K562 (cell line): ENCODE results near the gene CCDC92. TPM values are rescaled to one million over a fixed set of nuclear protein-coding genes. Genes with fewer than 3 reads are reported as not detected.
A peak's percentile ranks its signal among the peaks of the same experiment; 100 is the strongest.

Source experiments
- ATAC-seq: fragments of 200-7000 bp; cut with Tn5 transposase; 3 replicates; pipeline ENCODE4 v1.9.1; 2020; ENCODE audit warnings: moderate library complexity
- BruUV-seq: library from RNA; stranded (reverse); fragments of 400-500 nt; replicated peaks from 2 replicates; lab custom pipeline; 2021; lab: Mats Ljungman, UMichigan
- CTCF ChIA-PET: fragments of 300-600 bp; formaldehyde crosslinking; extraction: SDS; loops from one replicate; lab custom pipeline; 2021; ENCODE audit warnings: low intra/inter-chr PET ratio; lab: Yijun Ruan, JAX
- POLR2A ChIA-PET: fragments of 300-600, 350-650 bp; sonication (Branson Sonifier 250); formaldehyde crosslinking; extraction: SDS; loops from one replicate; lab custom pipeline; 2021; ENCODE audit warnings: antibody characterized with exemption, inconsistent platforms; lab: Yijun Ruan, JAX
- DNase-seq, 4 experiments: peaks; one replicate each; pipeline versions ENCODE4 v3.0.0 to v3.0.0-alpha.2; 2011 to 2018; ENCODE audit warnings: low spot score in 3 of 4, mixed read lengths in 3 of 4; ENCODE audit errors: extremely low read depth in 1 of 4
- FAIRE-seq: peaks from 2 replicates; lab custom pipeline; 2011; peaks lifted over from hg19 to GRCh38; lab: Jason Lieb, UNC
- H2AFZ ChIP-seq: 2 replicates; pipeline ENCODE4 v1.6.0; 2011; ENCODE audit warnings: low read depth, low read length, control low read depth, inconsistent platforms
- H3K27ac ChIP-seq: fragments of 200-600 bp; 3 replicates; pipeline ENCODE4 v1.8.0; 2011; ENCODE audit warnings: low read depth, mild to moderate bottlenecking, control low read depth, inconsistent platforms, low read length, moderate library complexity, mixed read lengths; ENCODE audit errors: extremely low read depth
- H3K27me3 ChIP-seq, 2 experiments: fragments of 300-600 bp in 1 of 2; 2 replicates in 1 of 2; 3 replicates in 1 of 2; pipeline versions ENCODE4 v1.6.0 to v1.8.0; 2011; ENCODE audit warnings: inconsistent platforms in 2 of 2, low read length in 2 of 2, mild to moderate bottlenecking in 1 of 2, mixed read lengths in 1 of 2, moderate library complexity in 1 of 2; ENCODE audit not compliant: control insufficient read depth in 2 of 2, insufficient read depth in 2 of 2
- H3K36me3 ChIP-seq: fragments of 300-600 bp; 3 replicates; pipeline ENCODE4 v1.8.0; 2011; ENCODE audit warnings: mild to moderate bottlenecking, low read length, inconsistent platforms; ENCODE audit not compliant: control insufficient read depth, insufficient read depth
- H3K4me1 ChIP-seq, 2 experiments: fragments of 200-600 bp in 1 of 2; replicated peaks in 1 of 2; 2 replicates in 1 of 2; 3 replicates in 1 of 2; pipeline versions ENCODE4 v1.5.1 to v1.8.0; 2011; ENCODE audit warnings: inconsistent platforms in 2 of 2, low read length in 2 of 2, mild to moderate bottlenecking in 1 of 2, mixed read lengths in 1 of 2, moderate library complexity in 1 of 2; ENCODE audit not compliant: control insufficient read depth in 2 of 2, insufficient read depth in 2 of 2
- H3K4me2 ChIP-seq: 2 replicates; pipeline ENCODE4 v1.6.1; 2011; ENCODE audit warnings: low read length, control low read depth, inconsistent platforms, mixed read lengths; ENCODE audit not compliant: insufficient read depth
- H3K4me3 ChIP-seq: fragments of 200-600 bp; sonication (generic), shearing (Covaris generic); 2 replicates; pipeline ENCODE4 v1.5.1; 2016; ENCODE audit warnings: control low read depth, inconsistent platforms
- H3K79me2 ChIP-seq: fragments of 200-600 bp; 3 replicates; pipeline ENCODE4 v1.8.0; 2011; ENCODE audit warnings: low read length, inconsistent platforms; ENCODE audit not compliant: control insufficient read depth, insufficient read depth
- H3K9ac ChIP-seq, 2 experiments: 2 replicates each; pipeline versions ENCODE4 v1.6.0 to v1.6.1; 2011; ENCODE audit warnings: low read depth in 2 of 2, low read length in 2 of 2, control low read depth in 1 of 2, inconsistent platforms in 1 of 2, mild to moderate bottlenecking in 1 of 2, mixed read lengths in 1 of 2; ENCODE audit not compliant: insufficient read depth in 1 of 2
- H3K9me1 ChIP-seq: one replicate; pipeline ENCODE4 v1.6.0; 2011; ENCODE audit warnings: inconsistent platforms, mild to moderate bottlenecking, low read length, moderate library complexity; ENCODE audit not compliant: control insufficient read depth, insufficient read depth
- H3K9me3 ChIP-seq: replicated peaks from 2 replicates; pipeline ENCODE4 v1.5.1; 2011; ENCODE audit warnings: low read depth, low read length, inconsistent platforms; ENCODE audit not compliant: control insufficient read depth, insufficient read depth
- H4K20me1 ChIP-seq: replicated peaks from 2 replicates; pipeline ENCODE4 v1.6.1; 2011; ENCODE audit warnings: low read length, inconsistent platforms, mixed read lengths; ENCODE audit not compliant: control insufficient read depth, insufficient read depth
- AFF1 ChIP-seq, 2 experiments: fragments of 450-650 bp; IDR thresholded peaks; 2 replicates each; pipeline ENCODE4 v1.6.1; 2018; ENCODE audit warnings: mild to moderate bottlenecking in 2 of 2, low read depth in 1 of 2; ENCODE audit not compliant: partially characterized antibody in 2 of 2
- ATF3 ChIP-seq, 2 experiments: fragments of 450-650 bp in 1 of 2; sonication (generic) in 1 of 2; formaldehyde crosslinking in 1 of 2; IDR thresholded peaks in 1 of 2; conservative IDR thresholded peaks in 1 of 2; 2 replicates each; pipeline versions ENCODE4 v1.6.1 to v1.8.1; 2016 to 2023; ENCODE audit warnings: mild to moderate bottlenecking in 2 of 2, moderate library complexity in 2 of 2, inconsistent platforms in 1 of 2, missing genetic modification reagents in 1 of 2
- ATF7 ChIP-seq: fragments of 450-650 bp; IDR thresholded peaks from 2 replicates; pipeline ENCODE4 v1.7.1; 2014; ENCODE audit warnings: mild to moderate bottlenecking, moderate library complexity
- EP300 ChIP-seq: IDR thresholded peaks from 2 replicates; pipeline ENCODE4 v1.6.1; 2012; ENCODE audit warnings: low read length, improper control_type of control experiment
- RBBP5 ChIP-seq: fragments of 200-600 bp; sonication (generic); IDR thresholded peaks from 2 replicates; pipeline ENCODE4 v1.6.1; 2012; ENCODE audit warnings: borderline replicate concordance, mild to moderate bottlenecking, low read length, control low read depth, inconsistent platforms; ENCODE audit not compliant: insufficient read depth, poor library complexity, severe bottlenecking
- SRF ChIP-seq, 2 experiments: fragments of 250-450, 450-650 bp in 1 of 2; sonication (Bioruptor Pico) in 1 of 2; sonication (generic) in 1 of 2; formaldehyde crosslinking; IDR thresholded peaks; 2 replicates each; pipeline versions ENCODE4 v1.5.0 to v1.5.1; 2020 to 2022; ENCODE audit warnings: mild to moderate bottlenecking in 1 of 2, missing genetic modification reagents in 1 of 2
- THRA ChIP-seq: fragments of 450-650 bp; IDR thresholded peaks from 2 replicates; pipeline ENCODE4 v1.6.1; 2017; ENCODE audit warnings: mild to moderate bottlenecking, moderate library complexity
- WGBS: fragments of 100-300 bp; shearing (Covaris generic); methylation state at CpG from one replicate; pipeline ENCODE4 v1.1.6; 2016; ENCODE audit warnings: low coverage, mixed read lengths; ENCODE audit not compliant: insufficient coverage; ENCODE audit errors: missing lambda C conversion rate; 5-methylcytosine and 5-hydroxymethylcytosine counted together
- in situ Hi-C: fragments of 300-500 bp; cut with MboI; formaldehyde crosslinking; loops from 4 replicates; pipeline ENCODE4 v1.15.0; 2018; ENCODE audit warnings: inconsistent platforms, mixed read lengths
- intact Hi-C: fragments of 100-400 bp; cut with micrococcal nuclease; formaldehyde crosslinking; loops from 2 replicates; pipeline ENCODE4 v1.14.2; 2022
- polyA plus RNA-seq, 8 experiments: library from polyadenylated mRNA; depleted of rRNA in 4 of 8; stranded (reverse) in 5 of 8; unstranded in 3 of 8; fragments of >200 nt; fragmentation: Nextera tagmentation in 2 of 8; fragmentation: Illumina TruSeq in 1 of 8; extraction: Ambion mirVana in 2 of 8; extraction: Trizol in 1 of 8; gene quantifications; 2 replicates each; pipeline versions ENCODE4 v1.2.1 to v1.2.3, GENCODE V29; 2011 to 2014; ENCODE audit warnings: inconsistent platforms in 1 of 8, missing spikeins in 1 of 8
- total RNA-seq, 7 experiments: library from RNA; depleted of rRNA in 6 of 7; stranded (reverse); fragments of >200 nt in 6 of 7; fragmentation: Illumina TruSeq in 2 of 7; extraction: Trizol in 2 of 7; gene quantifications; 2 replicates each; pipeline versions ENCODE4 v1.2.1 to v1.2.3, GENCODE V29; 2011 to 2021; ENCODE audit warnings: low replicate concordance in 1 of 7
- TF ChIP-seq, protein P1 (sequence below): fragments of 450-650 bp; IDR thresholded peaks from 2 replicates; pipeline ENCODE4 v1.7.0; 2016; ENCODE audit warnings: borderline replicate concordance
- TF ChIP-seq, protein P2 (sequence below): fragments of 250-450 bp; sonication (Bioruptor Pico); IDR thresholded peaks from 2 replicates; pipeline ENCODE4 v1.4.0; 2020

The CCDC92 gene
- total and polyA plus RNA-seq, 9 of the 15 experiments (the other 6 are each of a cell fraction or from before 2014, with no cell fraction given), result 0.27 to 5.9 (median 2.1) TPM

DNA sequence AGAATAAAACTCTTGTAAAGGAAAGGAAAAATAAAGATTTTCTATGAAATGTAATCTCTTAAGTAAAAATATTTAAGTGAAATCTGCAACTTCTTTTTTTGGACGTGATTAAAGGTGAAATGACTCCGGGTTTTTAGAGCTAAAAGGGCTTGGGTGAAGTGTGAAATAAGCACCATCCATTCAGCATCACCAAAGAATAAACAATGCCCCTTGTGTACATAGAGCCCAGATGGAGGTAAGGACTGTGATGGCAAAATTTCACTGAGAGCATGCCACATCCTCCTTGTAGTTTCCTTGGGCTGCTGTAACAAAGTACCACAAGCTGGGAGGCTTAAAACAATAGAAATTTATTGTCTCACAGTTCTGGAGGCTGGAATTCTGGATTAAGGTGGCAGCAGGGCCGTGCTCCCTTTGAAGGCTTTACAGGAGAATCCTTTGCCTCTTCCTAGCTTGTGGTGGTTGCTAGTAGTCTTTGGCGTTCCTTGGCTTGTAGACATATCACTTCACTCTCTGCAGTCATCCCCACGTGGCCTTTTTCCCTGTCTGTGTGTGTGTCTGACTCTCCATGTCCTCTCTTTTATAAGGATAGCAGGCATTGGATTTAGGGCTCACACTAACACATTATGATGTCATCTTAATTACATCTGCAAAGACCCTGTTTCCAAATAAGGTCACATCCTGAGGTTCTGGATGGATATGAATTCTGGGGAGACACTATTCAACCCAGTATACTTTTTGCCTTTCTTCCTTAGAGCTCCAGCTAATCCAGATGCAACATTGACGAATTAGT, 24.6 kb upstream of the CCDC92 start:
- ATAC-seq, result peak; percentile 5; the same call in 1 of the 3 replicates
- BruUV-seq, result no TSS peak
- CTCF ChIA-PET, result no interaction called here
- Histone ChIP-seq H4K20me1 (no peaks in the 10 kb centered on the region), H3K9me3 (no peaks in the 10 kb centered on the region), H3K4me2 (peak overlapping the region; percentile 66), H3K4me3 (no peak overlapping the region), H3K27ac (peak overlapping the region; percentile 67), H3K4me1 (peaks cover 21 to 60% of the 10 kb centered on the region in 2 experiments), H3K27me3 (no peaks in the 10 kb centered on the region), H3K36me3 (peaks cover 56% of the 10 kb centered on the region; the same call in 2 of the 3 replicates), H3K9me1 (peaks cover 6% of the 10 kb centered on the region), H3K79me2 (peaks cover 46% of the 10 kb centered on the region), H2AFZ (no peak overlapping the region; the same call in 1 of the 2 replicates), H3K9ac (peak overlapping the region in 1 of 2 experiments; percentile 40; a peak in 2 of 4 replicates)
- no peak for DNase-seq
- no peak for FAIRE-seq
- POLR2A ChIA-PET, result interaction anchor here (0.7 to 2.6 kb wide), 7 partner anchors 9 to 58 kb away, joined by 3 to 13 read pairs (median 4); no protein-coding TSS in a partner anchor
- intact Hi-C loops (no loop called here), in situ Hi-C loops (no loop called here)
- 50% methylated on average over 6 of the region's 6 CpGs for WGBS
- TF ChIP-seq ATF3 (IDR thresholded peaks at IDR 0.05) (peak; percentile 81), ATF3 (CRISPR knock-in tag; conservative IDR thresholded peaks at IDR 0.05) (no peak), AFF1 (IDR thresholded peaks at IDR 0.05; ENCODE audit: low read depth in 1 of 2, partially characterized antibody in 2 of 2) (no peak), EP300 (no peak), THRA (no peak), ATF7 (peak; percentile 90), RBBP5 (peak; percentile 1), SRF (CRISPR knock-in tag; IDR thresholded peaks at IDR 0.05) (peak; percentile 24 to 89; a peak in 1 of 4 replicates)
- TF ChIP-seq, protein P1, sequence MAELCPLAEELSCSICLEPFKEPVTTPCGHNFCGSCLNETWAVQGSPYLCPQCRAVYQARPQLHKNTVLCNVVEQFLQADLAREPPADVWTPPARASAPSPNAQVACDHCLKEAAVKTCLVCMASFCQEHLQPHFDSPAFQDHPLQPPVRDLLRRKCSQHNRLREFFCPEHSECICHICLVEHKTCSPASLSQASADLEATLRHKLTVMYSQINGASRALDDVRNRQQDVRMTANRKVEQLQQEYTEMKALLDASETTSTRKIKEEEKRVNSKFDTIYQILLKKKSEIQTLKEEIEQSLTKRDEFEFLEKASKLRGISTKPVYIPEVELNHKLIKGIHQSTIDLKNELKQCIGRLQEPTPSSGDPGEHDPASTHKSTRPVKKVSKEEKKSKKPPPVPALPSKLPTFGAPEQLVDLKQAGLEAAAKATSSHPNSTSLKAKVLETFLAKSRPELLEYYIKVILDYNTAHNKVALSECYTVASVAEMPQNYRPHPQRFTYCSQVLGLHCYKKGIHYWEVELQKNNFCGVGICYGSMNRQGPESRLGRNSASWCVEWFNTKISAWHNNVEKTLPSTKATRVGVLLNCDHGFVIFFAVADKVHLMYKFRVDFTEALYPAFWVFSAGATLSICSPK, result no peak
- TF ChIP-seq, protein P2, sequence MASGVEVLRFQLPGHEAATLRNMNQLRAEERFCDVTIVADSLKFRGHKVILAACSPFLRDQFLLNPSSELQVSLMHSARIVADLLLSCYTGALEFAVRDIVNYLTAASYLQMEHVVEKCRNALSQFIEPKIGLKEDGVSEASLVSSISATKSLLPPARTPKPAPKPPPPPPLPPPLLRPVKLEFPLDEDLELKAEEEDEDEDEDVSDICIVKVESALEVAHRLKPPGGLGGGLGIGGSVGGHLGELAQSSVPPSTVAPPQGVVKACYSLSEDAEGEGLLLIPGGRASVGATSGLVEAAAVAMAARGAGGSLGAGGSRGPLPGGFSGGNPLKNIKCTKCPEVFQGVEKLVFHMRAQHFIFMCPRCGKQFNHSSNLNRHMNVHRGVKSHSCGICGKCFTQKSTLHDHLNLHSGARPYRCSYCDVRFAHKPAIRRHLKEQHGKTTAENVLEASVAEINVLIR (CRISPR knock-in tag), result 0 out of 2 replicates have a peak, but pooled peaks have one; percentile 37
